Left renal cortex interstitium (tissue), 4 donors: Measurements from ENCODE around the gene PLCG2. TPM values are rescaled to one million over a fixed set of nuclear protein-coding genes. Genes with fewer than 3 reads are reported as not detected.

Source experiments
- DNase-seq, 4 donors: peaks; one replicate each; pipeline ENCODE4 v3.0.0-alpha.2; 2013; ENCODE audit warnings: low read depth in 4 of 4, low spot score in 2 of 4, missing footprints in 1 of 4
- polyA plus RNA-seq, 4 donors: library from polyadenylated mRNA; unstranded; fragments of 120-200 nt; gene quantifications; one replicate each; pipeline ENCODE4 v1.2.1, GENCODE V29; 2013; ENCODE audit not compliant: insufficient read length in 4 of 4

Gene PLCG2
- polyA plus RNA-seq, 4 donors = 33.7 to 58.3 (median 45.1) TPM

- no peak for DNase-seq
Measured at GRCh38 chr16:81841722-81842121, 62.6 kb downstream of the PLCG2 start.

- DNase-seq = no peak
Measured at GRCh38 chr16:81842564-81843242, 63.6 kb downstream of the PLCG2 start.

- DNase-seq = no peak
Measured at GRCh38 chr16:81843243-81843582, 64.1 kb downstream of the PLCG2 start.

- no peak for DNase-seq
Measured at GRCh38 chr16:81843683-81844082, 64.6 kb downstream of the PLCG2 start.

DNA sequence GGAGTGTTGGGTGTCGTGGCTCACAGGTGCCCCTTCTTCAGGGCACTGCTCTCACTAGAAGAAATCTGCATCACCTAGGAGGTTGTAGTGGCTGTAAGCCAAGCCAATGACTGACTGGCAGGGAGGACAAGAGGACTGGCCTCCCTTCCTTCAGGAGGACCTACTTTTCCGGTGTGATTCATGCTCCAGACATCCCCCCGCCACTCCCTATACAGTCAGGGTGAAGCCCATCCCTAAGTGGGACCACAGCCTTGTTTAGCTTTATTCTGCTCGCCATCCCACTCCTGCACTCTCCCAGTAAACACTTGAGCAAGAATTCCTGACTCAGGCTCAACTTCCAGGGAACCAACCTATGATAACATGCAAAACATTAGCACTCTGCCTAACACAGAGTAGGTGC is 67.0 kb downstream of the PLCG2 start:
- DNase-seq = no peak

GRCh38 chr16:81848306-81848853 is 69.3 kb downstream of the PLCG2 start:
- DNase-seq = no peak

DNA sequence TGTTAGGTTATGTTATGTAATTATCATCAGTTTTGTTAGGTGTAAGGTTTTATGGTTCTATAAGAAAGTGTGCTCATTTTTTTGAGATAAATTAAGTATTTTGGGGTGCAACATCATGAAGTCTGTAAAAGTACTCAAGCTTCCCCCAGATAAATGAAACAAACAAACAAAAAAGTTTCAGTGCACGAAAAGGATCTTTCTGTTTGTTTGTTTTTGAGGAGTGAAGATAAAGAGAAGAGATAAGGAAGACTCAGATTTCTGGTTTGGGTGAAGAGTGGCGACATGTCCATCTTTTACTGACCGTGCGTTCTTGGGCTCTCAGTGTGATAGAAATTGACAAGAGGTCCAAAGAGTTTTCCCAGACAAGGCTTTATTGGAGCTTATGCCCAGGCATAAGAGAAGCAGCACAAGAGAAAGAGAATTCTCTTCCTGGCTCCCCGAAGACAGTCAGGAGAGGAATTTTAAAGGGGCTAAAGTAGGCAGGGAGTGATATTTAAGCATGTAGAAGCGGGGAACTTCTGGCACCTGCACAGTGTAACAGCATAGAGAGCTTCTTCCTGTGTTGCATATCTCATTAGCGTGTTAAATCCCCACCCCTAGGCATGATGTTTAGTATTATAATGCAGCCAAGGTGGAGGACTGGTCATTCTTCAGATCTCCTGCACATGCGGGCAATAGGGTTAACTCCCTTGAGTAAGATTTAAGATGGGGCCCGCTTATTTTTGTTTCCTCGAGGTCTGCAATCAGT is 71.3 kb downstream of the PLCG2 start:
- no peak for DNase-seq

DNA sequence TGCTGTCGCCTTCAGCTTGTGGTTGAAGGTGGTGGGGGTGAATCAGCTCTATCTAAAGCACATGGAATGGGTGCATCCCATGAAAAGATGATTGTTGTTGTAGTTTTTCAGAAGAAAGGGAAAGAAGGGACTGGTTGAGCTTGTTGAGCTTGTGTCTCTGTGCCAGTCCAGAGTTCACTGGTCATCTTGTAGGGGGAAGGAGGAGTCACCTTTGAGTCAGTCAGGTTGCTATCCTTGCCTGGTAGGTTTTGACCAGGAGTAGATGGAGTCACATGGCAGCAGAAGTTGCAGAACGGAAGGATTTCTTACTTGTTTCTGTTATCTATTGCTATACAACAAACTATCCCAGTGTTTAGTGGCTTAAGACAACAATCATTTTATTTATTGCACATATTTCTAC is 73.3 kb downstream of the PLCG2 start:
- no peak for DNase-seq

GRCh38 chr16:81855552-81856153 is 76.6 kb downstream of the PLCG2 start:
- no peak for DNase-seq

DNA sequence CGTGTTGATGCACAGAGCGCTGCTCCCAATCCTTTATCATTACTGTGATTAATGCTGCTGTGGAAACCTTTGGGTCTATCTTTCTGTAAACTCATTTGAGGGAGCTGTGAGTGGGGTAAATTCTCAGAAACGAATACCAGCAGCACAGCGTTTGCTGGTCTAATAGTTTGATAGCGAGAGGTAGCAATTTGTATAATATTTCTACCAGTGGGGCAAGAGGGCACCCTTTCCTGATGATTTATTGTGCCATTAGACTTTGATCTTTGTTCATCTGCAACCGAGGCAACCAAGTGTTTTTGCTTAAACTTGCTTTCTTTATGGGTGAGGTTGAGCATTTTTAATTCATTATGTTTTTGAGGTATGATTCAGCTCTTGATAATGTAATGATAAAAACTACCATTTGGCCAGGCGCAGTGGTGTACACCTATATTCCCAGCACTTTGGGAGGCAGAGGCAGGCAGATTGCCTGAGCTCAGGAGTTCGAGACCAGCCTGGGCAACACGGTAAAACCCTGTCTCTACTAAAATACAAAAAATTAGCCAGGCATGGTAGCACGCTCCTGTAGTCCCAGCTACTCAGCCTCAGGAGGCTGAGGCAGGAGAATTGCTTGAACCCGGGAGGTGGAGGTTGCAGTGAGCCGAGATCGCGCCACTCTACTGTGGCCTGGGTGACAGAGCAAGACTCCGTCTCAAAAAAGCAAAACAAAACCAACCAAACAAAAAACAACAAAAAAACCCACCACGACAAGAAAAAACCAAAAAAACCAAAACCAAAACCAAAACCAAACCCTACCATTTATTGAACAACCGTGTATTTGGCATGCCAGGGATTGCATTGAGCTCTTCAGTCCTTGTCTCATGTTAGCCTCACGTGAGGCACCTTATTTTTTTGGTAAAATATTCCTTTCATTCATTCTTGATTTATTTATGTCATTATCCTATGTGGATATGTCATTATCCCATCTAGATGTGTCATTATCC is 81.5 kb downstream of the PLCG2 start:
- DNase-seq = no peak

GRCh38 chr16:81861503-81861902 is 82.4 kb downstream of the PLCG2 start:
- DNase-seq = no peak

GRCh38 chr16:81861915-81862314 is 82.8 kb downstream of the PLCG2 start:
- no peak for DNase-seq

DNA sequence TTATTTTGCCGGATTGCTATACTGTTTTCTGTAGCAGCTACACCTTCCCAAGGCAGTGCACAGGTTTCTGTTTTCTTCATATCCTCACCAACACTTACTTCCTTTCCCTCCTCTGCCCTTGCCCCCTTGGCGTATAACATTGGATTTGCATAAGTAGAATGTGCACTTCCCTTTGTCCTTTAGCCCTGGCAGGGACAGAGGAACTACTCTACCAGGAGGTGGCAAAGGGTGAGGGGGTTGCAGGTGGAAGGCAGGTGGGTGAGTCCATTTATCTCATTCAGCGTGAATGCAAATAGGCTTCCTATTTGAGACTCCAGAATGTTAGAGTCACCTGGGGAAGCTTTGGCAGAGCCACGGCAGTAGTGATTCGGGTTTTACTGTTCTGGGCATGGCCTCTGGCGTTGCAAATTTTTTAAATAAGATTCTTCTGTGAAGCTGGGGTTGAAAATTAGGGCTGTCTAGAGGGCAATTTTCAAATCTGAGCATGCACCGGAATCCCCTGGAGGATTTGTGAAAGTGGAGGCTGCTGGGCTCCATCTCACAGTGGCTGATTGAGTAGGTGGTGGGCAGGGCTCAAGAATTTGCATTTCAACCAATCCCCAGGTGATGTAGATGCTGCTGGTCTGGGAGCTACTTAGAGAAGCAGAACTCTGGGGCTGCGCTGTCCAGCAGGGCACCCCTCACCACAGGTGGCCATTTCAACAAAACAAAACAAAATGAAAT is 84.7 kb downstream of the PLCG2 start:
- DNase-seq = no peak

GRCh38 chr16:81864646-81865382 is 85.7 kb downstream of the PLCG2 start:
- no peak for DNase-seq

- DNase-seq = no peak
Measured at GRCh38 chr16:81866820-81867440, 87.8 kb downstream of the PLCG2 start.

DNA sequence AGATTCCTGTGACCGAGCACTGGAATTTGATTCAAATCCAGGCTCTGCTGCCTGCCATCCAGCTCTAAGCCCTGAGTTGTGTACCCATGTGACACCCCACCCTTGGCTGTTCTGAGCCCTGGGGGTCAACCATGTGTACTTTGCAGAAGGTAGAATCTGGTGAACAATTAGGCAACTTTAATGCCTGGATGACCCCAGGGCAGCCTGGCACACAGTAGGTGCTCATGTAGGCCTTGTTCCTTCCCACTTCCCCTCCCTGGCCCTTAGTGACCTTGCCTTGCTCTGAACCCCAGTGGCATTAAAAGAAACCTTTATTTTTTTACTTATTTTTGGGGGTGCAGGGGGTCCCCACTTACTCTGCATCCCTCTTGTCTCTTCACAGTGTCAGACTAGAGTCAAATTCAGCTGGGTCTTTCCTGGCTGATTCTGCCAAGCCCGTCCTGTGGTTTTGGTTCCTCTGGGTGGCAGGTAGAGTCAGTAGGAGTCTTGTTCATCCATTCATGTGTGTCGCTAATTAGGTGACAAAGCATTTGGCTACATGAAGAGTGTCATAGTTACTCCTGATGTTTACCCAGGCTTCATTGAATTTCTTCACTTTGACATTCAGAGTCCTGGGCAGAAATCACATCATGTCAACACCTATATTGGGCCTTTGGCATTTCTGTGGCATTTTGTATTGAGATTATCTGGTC is 89.1 kb downstream of the PLCG2 start:
- DNase-seq = no peak

GRCh38 chr16:81869326-81869725 is 90.2 kb downstream of the PLCG2 start:
- DNase-seq = no peak

DNA sequence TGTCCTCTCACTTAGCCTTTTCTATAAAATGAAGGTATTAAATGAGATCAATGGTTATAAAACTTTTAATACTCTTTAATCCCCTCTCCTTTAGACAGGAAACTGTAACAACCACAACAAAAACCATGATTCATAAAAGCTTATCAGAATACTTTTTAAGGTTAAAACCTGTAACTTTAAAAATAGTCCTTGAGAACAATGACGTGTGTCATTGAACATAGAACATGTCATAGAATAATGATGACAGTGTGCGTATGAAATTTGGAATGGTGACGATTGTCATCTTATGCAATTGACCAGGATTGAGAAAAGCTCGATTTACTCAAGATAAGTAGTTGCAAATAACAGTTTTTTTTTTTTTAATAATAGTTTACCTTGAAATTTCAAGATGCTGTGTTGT is 94.1 kb downstream of the PLCG2 start:
- no peak for DNase-seq
